Measurements from ENCODE around the gene TJAP1. TPM values are rescaled to one million over a fixed set of nuclear protein-coding genes. Genes with fewer than 3 reads are reported as not detected.
A peak's percentile ranks its signal among the peaks of the same experiment; 100 is the strongest.
"Not testable (repeated sequence)": the region's sequence is repeated elsewhere in the genome, so short reads cannot be mapped to it uniquely, and the experiment has no call there.

TJAP1 gene
- total and polyA plus RNA-seq, 2 experiments from 2014 or later: 10.3 to 16.4 TPM

DNA sequence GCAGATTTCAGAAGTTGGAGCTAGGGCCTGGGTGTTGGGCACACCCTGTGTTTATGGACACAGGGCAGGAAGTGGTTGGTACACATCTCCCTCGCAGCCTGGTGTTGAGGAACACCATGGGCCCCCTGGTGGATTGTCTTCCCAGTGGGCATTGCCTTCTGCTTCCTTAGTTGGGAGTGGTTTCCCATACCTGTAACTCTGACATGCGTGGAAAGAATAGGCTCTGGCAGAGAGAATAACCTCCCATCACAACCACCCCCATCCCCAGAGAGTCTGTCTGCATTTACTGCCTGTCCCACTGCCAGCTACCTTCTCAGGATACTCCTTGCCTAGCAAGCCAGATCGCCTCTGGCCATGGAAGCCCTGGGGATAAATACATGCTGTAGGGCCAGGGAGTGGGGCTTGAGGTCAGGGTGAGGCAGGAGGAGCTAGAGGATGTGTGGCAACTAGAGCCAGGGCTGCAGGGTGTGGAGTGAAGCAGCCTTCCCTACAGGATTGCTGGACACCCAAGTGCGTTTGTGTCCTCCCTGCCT, 18.1 kb downstream of the TJAP1 start:
- Histone ChIP-seq H3K4me2 (no peak overlapping the region), H3K27me3 (no peaks in the 10 kb centered on the region), H3K4me1 (ENCODE audit: insufficient read depth) (peaks cover 47% of the 10 kb centered on the region), H4K20me1 (ENCODE audit: insufficient read depth, poor library complexity, severe bottlenecking) (peaks cover 30% of the 10 kb centered on the region), H3K27ac (peak overlapping the region; percentile 55), H3K9me2 (replicated peaks; ENCODE audit: insufficient read depth) (no peaks in the 10 kb centered on the region), H3K79me2 (peaks cover 17% of the 10 kb centered on the region), H2AFZ (no peak overlapping the region), H3K36me3 (replicated peaks; ENCODE audit: insufficient read depth, low read depth) (no peaks in the 10 kb centered on the region), H3K4me3 (no peak overlapping the region), H3K9me3 (ENCODE audit: low read depth) (no peaks in the 10 kb centered on the region)
- no peak for DNase-seq (ENCODE audit: low spot score)
- 86% methylated on average over 4 of the region's 4 CpGs for WGBS (ENCODE audit: low lambda C conversion rate, missing lambda C conversion rate)
- no peak for TF ChIP-seq EZH2phosphoT487 (IDR thresholded peaks at IDR 0.05; ENCODE audit: low read depth, severe bottlenecking, unreplicated experiment)
- no peak for TF ChIP-seq EZH2 (IDR thresholded peaks at IDR 0.05; ENCODE audit: borderline replicate concordance)
- TF ChIP-seq, protein P1, sequence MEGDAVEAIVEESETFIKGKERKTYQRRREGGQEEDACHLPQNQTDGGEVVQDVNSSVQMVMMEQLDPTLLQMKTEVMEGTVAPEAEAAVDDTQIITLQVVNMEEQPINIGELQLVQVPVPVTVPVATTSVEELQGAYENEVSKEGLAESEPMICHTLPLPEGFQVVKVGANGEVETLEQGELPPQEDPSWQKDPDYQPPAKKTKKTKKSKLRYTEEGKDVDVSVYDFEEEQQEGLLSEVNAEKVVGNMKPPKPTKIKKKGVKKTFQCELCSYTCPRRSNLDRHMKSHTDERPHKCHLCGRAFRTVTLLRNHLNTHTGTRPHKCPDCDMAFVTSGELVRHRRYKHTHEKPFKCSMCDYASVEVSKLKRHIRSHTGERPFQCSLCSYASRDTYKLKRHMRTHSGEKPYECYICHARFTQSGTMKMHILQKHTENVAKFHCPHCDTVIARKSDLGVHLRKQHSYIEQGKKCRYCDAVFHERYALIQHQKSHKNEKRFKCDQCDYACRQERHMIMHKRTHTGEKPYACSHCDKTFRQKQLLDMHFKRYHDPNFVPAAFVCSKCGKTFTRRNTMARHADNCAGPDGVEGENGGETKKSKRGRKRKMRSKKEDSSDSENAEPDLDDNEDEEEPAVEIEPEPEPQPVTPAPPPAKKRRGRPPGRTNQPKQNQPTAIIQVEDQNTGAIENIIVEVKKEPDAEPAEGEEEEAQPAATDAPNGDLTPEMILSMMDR (IDR thresholded peaks at IDR 0.05; ENCODE audit: poor library complexity): no peak

DNA sequence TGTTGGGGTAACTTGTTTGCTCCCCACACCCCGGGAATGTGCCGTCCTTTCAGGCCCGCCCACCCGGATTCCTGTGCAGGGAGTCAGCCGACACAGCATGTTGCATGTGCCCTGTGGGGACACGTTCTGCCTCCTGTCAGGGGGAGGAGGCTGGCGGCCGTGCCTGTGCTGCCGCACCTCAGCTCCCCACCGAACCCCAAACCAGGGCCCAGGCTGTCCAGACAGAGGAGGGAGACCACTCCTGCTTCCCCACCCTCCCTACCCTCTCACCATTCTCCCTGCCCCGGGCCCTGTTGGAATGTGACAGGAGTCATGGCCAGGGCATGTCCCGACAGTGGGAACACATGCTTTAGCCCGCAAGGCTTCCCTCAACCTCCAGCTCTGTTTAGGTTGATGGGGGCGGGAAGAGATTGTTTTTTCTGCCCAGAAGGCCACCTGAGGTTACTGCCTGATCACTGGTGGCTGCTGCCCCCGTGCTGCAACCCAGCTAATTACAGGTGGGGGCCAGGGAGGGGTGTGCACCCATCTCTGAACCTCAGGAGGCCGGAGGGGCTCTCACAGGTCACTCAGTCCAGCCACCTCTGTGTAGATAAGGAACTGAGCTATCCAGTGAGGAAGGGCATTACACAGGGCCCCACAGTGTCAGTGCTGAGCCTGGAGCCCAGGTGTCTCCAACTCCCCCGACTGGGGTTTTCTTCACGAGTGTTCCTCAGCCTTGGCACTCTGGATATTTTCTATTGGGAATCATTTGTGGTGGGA, 19.2 kb downstream of the TJAP1 start:
- Histone ChIP-seq H3K4me3 (no peak overlapping the region), H3K27ac (peak overlapping the region; percentile 55), H3K36me3 (replicated peaks; ENCODE audit: insufficient read depth, low read depth) (no peaks in the 10 kb centered on the region), H3K9me2 (replicated peaks; ENCODE audit: insufficient read depth) (no peaks in the 10 kb centered on the region), H2AFZ (no peak overlapping the region), H4K20me1 (ENCODE audit: insufficient read depth, poor library complexity, severe bottlenecking) (peaks cover 30% of the 10 kb centered on the region), H3K4me2 (peak overlapping the region; percentile 62), H3K9me3 (ENCODE audit: low read depth) (no peaks in the 10 kb centered on the region), H3K27me3 (no peaks in the 10 kb centered on the region), H3K79me2 (peaks cover 17% of the 10 kb centered on the region), H3K4me1 (ENCODE audit: insufficient read depth) (peaks cover 46% of the 10 kb centered on the region)
- TF ChIP-seq EZH2 (IDR thresholded peaks at IDR 0.05; ENCODE audit: borderline replicate concordance) (no peak), EZH2phosphoT487 (IDR thresholded peaks at IDR 0.05; ENCODE audit: low read depth, severe bottlenecking, unreplicated experiment) (no peak)
- TF ChIP-seq, protein P1 (IDR thresholded peaks at IDR 0.05; ENCODE audit: poor library complexity): peak; percentile 63
- WGBS (ENCODE audit: low lambda C conversion rate, missing lambda C conversion rate): 52% methylated on average over 18 of the region's 18 CpGs
- peak; percentile 71 for DNase-seq (ENCODE audit: low spot score)

DNA sequence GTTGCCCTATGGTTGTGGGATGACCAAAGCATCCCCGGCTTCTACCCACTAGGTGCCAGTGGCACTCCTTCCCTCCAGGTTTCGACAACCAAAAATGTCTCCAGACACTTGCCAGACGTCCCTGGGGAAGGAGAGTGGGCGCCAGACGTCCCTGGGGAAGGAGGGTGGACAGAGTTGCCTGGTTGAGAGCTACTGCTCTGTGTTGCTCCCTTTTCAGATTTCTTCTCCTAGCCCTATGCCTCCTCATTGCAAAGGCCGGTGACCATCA, 19.7 kb downstream of the TJAP1 start:
- peaks cover 25% of the 10 kb centered on the region for H4K20me1 ChIP-seq (ENCODE audit: insufficient read depth, poor library complexity, severe bottlenecking)
- no peak overlapping the region for H3K4me2 ChIP-seq
- DNase-seq (ENCODE audit: low spot score): no peak
- H3K9me2 ChIP-seq (replicated peaks; ENCODE audit: insufficient read depth): no peaks in the 10 kb centered on the region
- WGBS (ENCODE audit: low lambda C conversion rate, missing lambda C conversion rate): 83% methylated on average over 6 of the region's 6 CpGs
- no peak overlapping the region for H3K27ac ChIP-seq
- H3K4me1 ChIP-seq (ENCODE audit: insufficient read depth): peaks cover 41% of the 10 kb centered on the region
- H2AFZ ChIP-seq: no peak overlapping the region
- peaks cover 17% of the 10 kb centered on the region for H3K79me2 ChIP-seq
- no peaks in the 10 kb centered on the region for H3K27me3 ChIP-seq
- TF ChIP-seq EZH2 (IDR thresholded peaks at IDR 0.05; ENCODE audit: borderline replicate concordance): no peak
- H3K4me3 ChIP-seq: no peak overlapping the region
- H3K9me3 ChIP-seq (ENCODE audit: low read depth): no peaks in the 10 kb centered on the region
- no peaks in the 10 kb centered on the region for H3K36me3 ChIP-seq (replicated peaks; ENCODE audit: insufficient read depth, low read depth)

DNA sequence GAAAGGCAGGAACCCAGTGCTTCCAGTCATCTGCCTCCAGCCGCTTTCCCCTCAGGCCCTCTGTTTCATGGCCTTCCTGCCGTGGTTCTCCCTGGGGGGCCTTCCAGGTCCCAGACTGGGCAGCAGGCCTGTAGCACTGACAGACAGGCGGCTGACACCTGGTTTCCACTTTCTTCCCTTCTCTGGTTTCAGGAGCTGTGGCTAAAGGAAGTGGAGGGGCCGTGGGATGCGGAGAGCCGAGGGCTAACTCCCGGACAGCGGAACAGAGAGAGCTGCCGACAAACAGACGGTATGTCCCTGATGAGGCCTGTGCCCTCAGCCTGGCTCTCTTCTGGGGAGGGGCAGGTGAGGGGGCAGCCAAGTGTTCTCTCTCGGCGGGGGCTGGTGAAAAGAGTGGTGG, 20.3 kb downstream of the TJAP1 start:
- no peak for DNase-seq (ENCODE audit: low spot score)
- Histone ChIP-seq H3K4me2 (no peak overlapping the region), H3K4me1 (ENCODE audit: insufficient read depth) (peaks cover 35% of the 10 kb centered on the region), H3K27ac (no peak overlapping the region), H3K9me3 (ENCODE audit: low read depth) (no peaks in the 10 kb centered on the region), H3K79me2 (peaks cover 17% of the 10 kb centered on the region), H3K9me2 (replicated peaks; ENCODE audit: insufficient read depth) (no peaks in the 10 kb centered on the region), H3K36me3 (replicated peaks; ENCODE audit: insufficient read depth, low read depth) (no peaks in the 10 kb centered on the region), H2AFZ (no peak overlapping the region), H3K4me3 (no peak overlapping the region), H4K20me1 (ENCODE audit: insufficient read depth, poor library complexity, severe bottlenecking) (peaks cover 20% of the 10 kb centered on the region), H3K27me3 (no peaks in the 10 kb centered on the region)
- TF ChIP-seq, protein P1 (IDR thresholded peaks at IDR 0.05; ENCODE audit: poor library complexity): no peak
- no peak for TF ChIP-seq EZH2phosphoT487 (IDR thresholded peaks at IDR 0.05; ENCODE audit: low read depth, severe bottlenecking, unreplicated experiment)
- no peak for TF ChIP-seq EZH2 (IDR thresholded peaks at IDR 0.05; ENCODE audit: borderline replicate concordance)
- WGBS (ENCODE audit: low lambda C conversion rate, missing lambda C conversion rate): 90% methylated on average over 12 of the region's 12 CpGs

DNA sequence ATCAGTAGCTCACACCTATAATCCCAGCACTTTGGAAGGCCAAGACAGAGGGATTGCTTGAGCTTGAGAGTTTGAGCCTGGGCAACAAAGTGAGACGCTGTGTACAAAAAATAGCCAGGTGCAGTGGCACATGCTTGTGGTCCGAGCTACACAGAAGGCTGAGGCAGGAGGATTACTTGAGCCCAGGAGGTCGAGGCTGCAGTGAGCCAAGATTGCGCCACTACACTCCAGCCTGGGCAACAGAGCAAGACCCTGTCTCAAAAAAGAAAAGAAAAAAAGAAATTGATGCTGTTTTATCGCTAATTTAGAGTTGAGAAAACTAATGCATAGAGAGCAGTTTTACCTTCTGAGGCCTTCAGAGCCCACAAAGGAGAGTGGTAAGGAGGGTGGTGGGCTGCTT, 20.9 kb downstream of the TJAP1 start:
- Histone ChIP-seq H3K79me2 (peaks cover 17% of the 10 kb centered on the region), H3K4me1 (ENCODE audit: insufficient read depth) (peaks cover 29% of the 10 kb centered on the region), H4K20me1 (ENCODE audit: insufficient read depth, poor library complexity, severe bottlenecking) (peaks cover 14% of the 10 kb centered on the region)
- H2AFZ ChIP-seq; H3K4me2 ChIP-seq; H3K9me3 ChIP-seq (ENCODE audit: low read depth); H3K9me2 ChIP-seq (replicated peaks; ENCODE audit: insufficient read depth); H3K27ac ChIP-seq; DNase-seq (ENCODE audit: low spot score); H3K4me3 ChIP-seq; H3K36me3 ChIP-seq (replicated peaks; ENCODE audit: insufficient read depth, low read depth); H3K27me3 ChIP-seq: not testable (repeated sequence)
- 96% methylated on average over 5 of the region's 5 CpGs for WGBS (ENCODE audit: low lambda C conversion rate, missing lambda C conversion rate)

Measured in hepatocyte (in vitro differentiated cells).